GM12873 (cell line): Measurements from ENCODE around the gene CBARP.

Experiments
- CTCF ChIP-seq: IDR thresholded peaks from 2 replicates; pipeline ENCODE4 v1.5.1; 2012; ENCODE audit warnings: low read depth, mild to moderate bottlenecking, moderate library complexity, low read length, control low read depth; ENCODE audit not compliant: insufficient read depth; ENCODE audit errors: missing control alignments

Gene CBARP

GRCh38 chr19:1237754-1238368 is at the start of gene CBARP:
CBARP (minus strand) TSS chr19:1238005; CDS start chr19:1236100, 1,905 bp downstream.
- no peak for TF ChIP-seq CTCF

GRCh38 chr19:1286487-1287353 is 48.9 kb upstream of the CBARP start:
- no peak for TF ChIP-seq CTCF

GRCh38 chr19:1285737-1286360 is 48.0 kb upstream of the CBARP start, which contains the start of gene EFNA2:
EFNA2 (plus strand) TSS chr19:1285873; CDS start chr19:1286169, 296 bp downstream.
- no peak for TF ChIP-seq CTCF

GRCh38 chr19:1284979-1285736 is 47.4 kb upstream of the CBARP start:
- TF ChIP-seq CTCF = no peak

- TF ChIP-seq CTCF = no peak
Measured at GRCh38 chr19:1284293-1284978, 46.6 kb upstream of the CBARP start.

GRCh38 chr19:1283917-1284292 is 46.1 kb upstream of the CBARP start:
- no peak for TF ChIP-seq CTCF
